Lower leg skin (tissue), 3 donors: ENCODE measurements around the gene ADIPOQ.
"Not testable (repeated sequence)": the region's sequence is repeated elsewhere in the genome, so short reads cannot be mapped to it uniquely, and the experiment has no call there.

Source experiments
- CTCF ChIP-seq, 3 donors: fragments of 450-650 bp; IDR thresholded peaks; one replicate each; pipeline ENCODE4 v1.5.1; 2016; ENCODE audit warnings: antibody characterized with exemption in 3 of 3, mild to moderate bottlenecking in 3 of 3, moderate library complexity in 2 of 3
- POLR2A ChIP-seq, 2 donors: fragments of 450-650 bp; IDR thresholded peaks; one replicate each; pipeline ENCODE4 v1.6.1; 2016 to 2017; ENCODE audit warnings: antibody characterized with exemption in 2 of 2, mild to moderate bottlenecking in 1 of 2, moderate library complexity in 1 of 2

DNA sequence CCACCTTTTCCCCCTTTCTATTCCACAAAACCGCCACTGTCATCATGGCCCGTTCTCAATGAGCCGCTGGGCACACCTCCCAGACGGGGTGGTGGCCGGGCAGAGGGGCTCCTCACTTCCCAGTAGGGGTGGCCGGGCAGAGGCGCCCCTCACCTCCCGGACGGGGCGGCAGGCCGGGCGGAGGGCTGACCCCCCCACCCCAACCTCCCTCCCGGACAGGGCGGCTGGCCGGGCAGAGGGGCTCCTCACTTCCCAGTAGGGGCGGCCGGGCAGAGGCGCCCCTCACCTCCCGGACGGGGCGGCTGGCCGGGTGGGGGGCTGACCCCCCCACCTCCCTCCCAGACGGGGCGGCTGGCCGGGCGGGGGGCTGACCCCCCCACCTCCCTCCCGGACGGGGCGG lies 31.2 kb upstream of the ADIPOQ start:
- TF ChIP-seq POLR2A, CTCF (IDR thresholded peaks at IDR 0.05): not testable (repeated sequence)
